ENCODE measurements around the gene ZBED3.

DNA sequence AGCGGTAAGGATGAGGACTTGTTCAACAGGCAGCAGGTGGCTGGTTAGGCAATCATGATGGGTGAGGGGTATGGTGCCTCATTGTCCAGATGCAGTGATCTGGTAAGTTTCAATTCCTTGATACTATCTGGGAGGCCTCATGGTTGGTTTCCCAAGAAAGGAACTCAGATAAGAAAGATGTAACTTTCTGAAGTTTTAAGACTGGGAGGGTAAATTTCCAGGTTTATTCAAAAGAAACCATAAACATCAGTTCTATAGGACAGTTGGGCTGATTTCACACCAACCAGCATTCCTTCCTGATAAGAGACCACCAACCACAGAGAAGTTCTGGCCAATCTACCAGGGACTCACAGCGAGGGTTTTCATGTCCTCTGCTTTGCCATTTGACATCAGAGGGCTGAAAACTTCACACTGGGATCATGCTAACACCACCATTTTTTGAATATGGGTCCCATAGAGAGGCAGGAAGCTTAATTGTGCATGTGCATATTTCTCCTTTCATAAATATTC lies 57.7 kb downstream of the ZBED3 start:
- TF ChIP-seq, protein P1, sequence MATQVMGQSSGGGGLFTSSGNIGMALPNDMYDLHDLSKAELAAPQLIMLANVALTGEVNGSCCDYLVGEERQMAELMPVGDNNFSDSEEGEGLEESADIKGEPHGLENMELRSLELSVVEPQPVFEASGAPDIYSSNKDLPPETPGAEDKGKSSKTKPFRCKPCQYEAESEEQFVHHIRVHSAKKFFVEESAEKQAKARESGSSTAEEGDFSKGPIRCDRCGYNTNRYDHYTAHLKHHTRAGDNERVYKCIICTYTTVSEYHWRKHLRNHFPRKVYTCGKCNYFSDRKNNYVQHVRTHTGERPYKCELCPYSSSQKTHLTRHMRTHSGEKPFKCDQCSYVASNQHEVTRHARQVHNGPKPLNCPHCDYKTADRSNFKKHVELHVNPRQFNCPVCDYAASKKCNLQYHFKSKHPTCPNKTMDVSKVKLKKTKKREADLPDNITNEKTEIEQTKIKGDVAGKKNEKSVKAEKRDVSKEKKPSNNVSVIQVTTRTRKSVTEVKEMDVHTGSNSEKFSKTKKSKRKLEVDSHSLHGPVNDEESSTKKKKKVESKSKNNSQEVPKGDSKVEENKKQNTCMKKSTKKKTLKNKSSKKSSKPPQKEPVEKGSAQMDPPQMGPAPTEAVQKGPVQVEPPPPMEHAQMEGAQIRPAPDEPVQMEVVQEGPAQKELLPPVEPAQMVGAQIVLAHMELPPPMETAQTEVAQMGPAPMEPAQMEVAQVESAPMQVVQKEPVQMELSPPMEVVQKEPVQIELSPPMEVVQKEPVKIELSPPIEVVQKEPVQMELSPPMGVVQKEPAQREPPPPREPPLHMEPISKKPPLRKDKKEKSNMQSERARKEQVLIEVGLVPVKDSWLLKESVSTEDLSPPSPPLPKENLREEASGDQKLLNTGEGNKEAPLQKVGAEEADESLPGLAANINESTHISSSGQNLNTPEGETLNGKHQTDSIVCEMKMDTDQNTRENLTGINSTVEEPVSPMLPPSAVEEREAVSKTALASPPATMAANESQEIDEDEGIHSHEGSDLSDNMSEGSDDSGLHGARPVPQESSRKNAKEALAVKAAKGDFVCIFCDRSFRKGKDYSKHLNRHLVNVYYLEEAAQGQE (IDR thresholded peaks at IDR 0.05; ENCODE audit: insufficient read depth in 1 of 2, low read depth in 2 of 2, low read length in 1 of 2) = no peak
- TF ChIP-seq CTCF (IDR thresholded peaks at IDR 0.05) (no peak), POLR2AphosphoS5 (IDR thresholded peaks at IDR 0.05; ENCODE audit: low read depth, low read length) (no peak)

Measured in Panc1 (cell line).